MCF 10A (cell line): ENCODE measurements around the gene SGSH. TPM values are rescaled to one million over a fixed set of nuclear protein-coding genes. Genes with fewer than 3 reads are reported as not detected.

Source experiments
- BruUV-seq: library from RNA; stranded (reverse); fragments of 400-500 nt; replicated peaks from 2 replicates; lab custom pipeline; 2021; lab: Mats Ljungman, UMichigan
- CTCF ChIA-PET: fragments of 300-600 bp; sonication (Branson Sonifier 250); formaldehyde crosslinking; extraction: SDS; loops from one replicate; lab custom pipeline; 2021; ENCODE audit warnings: antibody characterized with exemption, inconsistent platforms; lab: Yijun Ruan, JAX
- POLR2A ChIA-PET: fragments of 300-600, 350-650 bp; sonication (Branson Sonifier 250); formaldehyde crosslinking; extraction: SDS; loops from one replicate; lab custom pipeline; 2020; ENCODE audit warnings: antibody characterized with exemption, inconsistent platforms; lab: Yijun Ruan, JAX
- DNase-seq: peaks from one replicate; pipeline ENCODE4 v3.0.0-alpha.2; 2018; ENCODE audit not compliant: unreplicated experiment
- H3K27ac Mint-ChIP-seq: one replicate; pipeline ENCODE4 v1.8.0; 2022; ENCODE audit warnings: mild to moderate bottlenecking, low read depth, mixed read lengths; ENCODE audit not compliant: unreplicated experiment
- H3K27me3 Mint-ChIP-seq: one replicate; pipeline ENCODE4 v1.8.0; 2022; ENCODE audit warnings: mixed read lengths; ENCODE audit not compliant: insufficient read depth, unreplicated experiment
- H3K36me3 Mint-ChIP-seq: one replicate; pipeline ENCODE4 v1.8.0; 2022; ENCODE audit warnings: mild to moderate bottlenecking, moderate library complexity, mixed read lengths; ENCODE audit not compliant: insufficient read depth, unreplicated experiment
- H3K4me1 Mint-ChIP-seq: one replicate; pipeline ENCODE4 v1.8.0; 2022; ENCODE audit warnings: mixed read lengths; ENCODE audit not compliant: insufficient read depth, unreplicated experiment
- H3K4me3 Mint-ChIP-seq: one replicate; pipeline ENCODE4 v1.8.0; 2022; ENCODE audit warnings: mild to moderate bottlenecking, moderate library complexity, mixed read lengths; ENCODE audit not compliant: unreplicated experiment
- H3K9me3 Mint-ChIP-seq: one replicate; pipeline ENCODE4 v1.8.0; 2022; ENCODE audit warnings: mixed read lengths; ENCODE audit not compliant: unreplicated experiment
- CTCF ChIP-seq: fragments of 200-600 bp; IDR thresholded peaks from one replicate; pipeline ENCODE4 v1.8.0; 2022; ENCODE audit warnings: antibody characterized with exemption, mild to moderate bottlenecking; ENCODE audit not compliant: unreplicated experiment
- intact Hi-C: fragments of 100-400 bp; cut with micrococcal nuclease; formaldehyde crosslinking; loops from 2 replicates; pipeline ENCODE4 v1.14.1; 2022
- total RNA-seq: library from RNA; stranded (reverse); gene quantifications from 2 replicates; pipeline ENCODE4 v1.2.3, GENCODE V29; 2022

SGSH gene
- total RNA-seq, 1 experiment from 2014 or later = 42.0 TPM

- POLR2A ChIA-PET = interaction anchor here (0.7 to 2.1 kb wide), 3 partner anchors 10 to 140 kb away, joined by 3 to 4 read pairs (median 3); no protein-coding TSS in a partner anchor
- Mint-ChIP-seq H3K9me3 (no peaks in the 10 kb centered on the region), H3K4me3 (no peak overlapping the region), H3K27me3 (peaks cover 44% of the 10 kb centered on the region), H3K27ac (no peak overlapping the region), H3K36me3 (no peaks in the 10 kb centered on the region), H3K4me1 (no peaks in the 10 kb centered on the region)
- intact Hi-C loops = no loop called here
- no TSS peak for BruUV-seq
- no peak for DNase-seq
- no peak for TF ChIP-seq CTCF
- CTCF ChIA-PET = no interaction called here
These were observed 51.8 kb downstream of the SGSH start for GRCh38 chr17:80168371-80168770.

GRCh38 chr17:80166446-80166845 lies 53.7 kb downstream of the SGSH start:
- no peak overlapping the region for H3K27ac Mint-ChIP-seq
- intact Hi-C loops = no loop called here
- CTCF ChIA-PET = interaction anchor here (0.6 kb wide), 2 partner anchors 160 to 681 kb away, joined by 3 read pairs; no protein-coding TSS in a partner anchor
- BruUV-seq = no TSS peak
- no peak for TF ChIP-seq CTCF
- DNase-seq = no peak
- peaks cover 42% of the 10 kb centered on the region for H3K27me3 Mint-ChIP-seq
- no peaks in the 10 kb centered on the region for H3K36me3 Mint-ChIP-seq
- H3K9me3 Mint-ChIP-seq = no peaks in the 10 kb centered on the region
- POLR2A ChIA-PET = interaction anchor here (0.6 to 2.1 kb wide), 2 partner anchors 8 to 13 kb away, joined by 4 read pairs; no protein-coding TSS in a partner anchor
- no peak overlapping the region for H3K4me3 Mint-ChIP-seq
- H3K4me1 Mint-ChIP-seq = no peaks in the 10 kb centered on the region

- POLR2A ChIA-PET = no interaction called here
- no peak for TF ChIP-seq CTCF
These were observed 55.9 kb downstream of the SGSH start for GRCh38 chr17:80164185-80164584.

GRCh38 chr17:80163336-80163735 lies 56.8 kb downstream of the SGSH start:
- H3K27me3 Mint-ChIP-seq = peaks cover 11% of the 10 kb centered on the region
- intact Hi-C loops = no loop called here
- H3K9me3 Mint-ChIP-seq = no peaks in the 10 kb centered on the region
- POLR2A ChIA-PET = interaction anchor here (1.1 kb wide), 1 partner anchor 20 kb away, joined by 3 read pairs; no protein-coding TSS in a partner anchor
- no peak for DNase-seq
- H3K4me1 Mint-ChIP-seq = no peaks in the 10 kb centered on the region
- no peaks in the 10 kb centered on the region for H3K36me3 Mint-ChIP-seq
- no TSS peak for BruUV-seq
- no peak overlapping the region for H3K27ac Mint-ChIP-seq
- CTCF ChIA-PET = no interaction called here
- H3K4me3 Mint-ChIP-seq = no peak overlapping the region
- TF ChIP-seq CTCF = no peak

More at GRCh38 chr17:80164185-80164584, 55.9 kb downstream of the SGSH start:
- no peak overlapping the region for H3K4me3 Mint-ChIP-seq
- H3K4me1 Mint-ChIP-seq = no peaks in the 10 kb centered on the region
- peaks cover 19% of the 10 kb centered on the region for H3K27me3 Mint-ChIP-seq
- no peak overlapping the region for H3K27ac Mint-ChIP-seq
- BruUV-seq = no TSS peak
- no peaks in the 10 kb centered on the region for H3K36me3 Mint-ChIP-seq
- CTCF ChIA-PET = no interaction called here
- intact Hi-C loops = no loop called here
- H3K9me3 Mint-ChIP-seq = no peaks in the 10 kb centered on the region
- DNase-seq = no peak
